GM21737 (cell line): Measurements from ENCODE around the gene C11orf98.
"Not testable (repeated sequence)": the region's sequence is repeated elsewhere in the genome, so short reads cannot be mapped to it uniquely, and the experiment has no call there.

Experiments used
- ATAC-seq: cut with Tn5 transposase; IDR thresholded peaks from one replicate; pipeline ENCODE4 v1.9.1; 2021; ENCODE audit warnings: mild to moderate bottlenecking, moderate library complexity; ENCODE audit not compliant: unreplicated experiment

Gene C11orf98

GRCh38 chr11:62665075-62665598 is at the start of gene C11orf98, which contains the start of gene CSKMT:
C11orf98 (minus strand) TSS chr11:62665210; CDS start chr11:62665169, 41 bp downstream.
CSKMT (plus strand) TSS chr11:62665312; CDS start chr11:62665880, 568 bp downstream.
- ATAC-seq: peak; percentile 90

GRCh38 chr11:62713343-62713742 is 48.3 kb upstream of the C11orf98 start:
- no peak for ATAC-seq

- ATAC-seq: no peak
Measured at GRCh38 chr11:62712861-62713260, 47.9 kb upstream of the C11orf98 start.

- ATAC-seq: no peak
Measured at GRCh38 chr11:62712276-62712812, 47.3 kb upstream of the C11orf98 start.

GRCh38 chr11:62710001-62710345 is 45.0 kb upstream of the C11orf98 start:
- ATAC-seq: no peak

GRCh38 chr11:62709247-62710000 is 44.4 kb upstream of the C11orf98 start:
- peak; percentile 60 for ATAC-seq

- ATAC-seq: no peak
Measured at GRCh38 chr11:62708793-62709192, 43.8 kb upstream of the C11orf98 start.

GRCh38 chr11:62708392-62708791 is 43.4 kb upstream of the C11orf98 start:
- ATAC-seq: no peak

GRCh38 chr11:62707277-62707861 is 42.4 kb upstream of the C11orf98 start, which contains the start of the genes BSCL2 and GNG3:
BSCL2 (minus strand) TSS chr11:62707424; CDS start chr11:62707195, 229 bp downstream.
GNG3 (plus strand) TSS chr11:62707676; CDS start chr11:62708296, 620 bp downstream.
- no peak for ATAC-seq

- ATAC-seq: no peak
Measured at GRCh38 chr11:62706850-62707247, 41.8 kb upstream of the C11orf98 start.

GRCh38 chr11:62705880-62706849 is 41.2 kb upstream of the C11orf98 start:
- peak; percentile 55 for ATAC-seq

- no peak for ATAC-seq
Measured at GRCh38 chr11:62705413-62705812, 40.4 kb upstream of the C11orf98 start.

- not testable (repeated sequence) for ATAC-seq
Measured at GRCh38 chr11:62703921-62704320, 38.9 kb upstream of the C11orf98 start.

- no peak for ATAC-seq
Measured at GRCh38 chr11:62702246-62702645, 37.2 kb upstream of the C11orf98 start.

- no peak for ATAC-seq
Measured at GRCh38 chr11:62694455-62695167, 29.6 kb upstream of the C11orf98 start.

- not testable (repeated sequence) for ATAC-seq
Measured at GRCh38 chr11:62693624-62694023, 28.6 kb upstream of the C11orf98 start.

- no peak for ATAC-seq
Measured at GRCh38 chr11:62689421-62690183, 24.6 kb upstream of the C11orf98 start, which contains the start of gene LRRN4CL. LRRN4CL (minus strand) TSS chr11:62689530; CDS start chr11:62688508, 1,022 bp downstream.

GRCh38 chr11:62688491-62688890 is 23.5 kb upstream of the C11orf98 start:
- no peak for ATAC-seq
